Liver (tissue), 9 donors: ENCODE measurements around the gene KRTAP17-1. TPM values are rescaled to one million over a fixed set of nuclear protein-coding genes. Genes with fewer than 3 reads are reported as not detected.

ENCODE experiments used
- DNase-seq: peaks from one replicate; pipeline ENCODE4 v3.0.0-alpha.2; 2017; ENCODE audit warnings: low spot score
- H3K27ac ChIP-seq, 2 donors: one replicate each; pipeline ENCODE4 v1.7.0; 2013; ENCODE audit warnings: inconsistent platforms in 2 of 2, low read length in 2 of 2, control low read depth in 1 of 2, low read depth in 1 of 2, mild to moderate bottlenecking in 1 of 2
- H3K27me3 ChIP-seq, 4 donors: one replicate each; pipeline versions ENCODE4 v1.6.1 to v1.7.0; 2013; ENCODE audit warnings: low read length in 3 of 4, inconsistent platforms in 1 of 4, mild to moderate bottlenecking in 1 of 4, moderate library complexity in 1 of 4; ENCODE audit not compliant: control insufficient read depth in 4 of 4, insufficient read depth in 4 of 4
- H3K36me3 ChIP-seq, 4 donors: one replicate each; pipeline versions ENCODE4 v1.6.1 to v1.7.0; 2013; ENCODE audit warnings: low read length in 3 of 4, mild to moderate bottlenecking in 3 of 4, low read depth in 1 of 4, moderate library complexity in 1 of 4; ENCODE audit not compliant: control insufficient read depth in 4 of 4, insufficient read depth in 3 of 4
- H3K4me1 ChIP-seq, 4 donors: one replicate each; pipeline versions ENCODE4 v1.6.1 to v1.7.0; 2013; ENCODE audit warnings: low read length in 3 of 4, mild to moderate bottlenecking in 3 of 4, moderate library complexity in 1 of 4; ENCODE audit not compliant: control insufficient read depth in 4 of 4, insufficient read depth in 4 of 4
- H3K4me3 ChIP-seq, 3 donors: one replicate each; pipeline versions ENCODE4 v1.6.1 to v1.7.0; 2013; ENCODE audit warnings: low read length in 3 of 3, control low read depth in 1 of 3, low read depth in 1 of 3, mild to moderate bottlenecking in 1 of 3
- H3K9ac ChIP-seq, 2 donors: one replicate each; pipeline ENCODE4 v1.7.0; 2013; ENCODE audit warnings: low read length in 2 of 2, mild to moderate bottlenecking in 2 of 2, moderate library complexity in 2 of 2, control low read depth in 1 of 2, low read depth in 1 of 2
- H3K9me3 ChIP-seq, 4 donors: one replicate each; pipeline versions ENCODE4 v1.6.1 to v1.7.0; 2013; ENCODE audit warnings: low read length in 3 of 4; ENCODE audit not compliant: control insufficient read depth in 4 of 4
- EGR1 ChIP-seq, 2 donors: IDR thresholded peaks; 2 replicates each; pipeline ENCODE4 v1.6.1; 2016 to 2018; ENCODE audit warnings: antibody characterized with exemption in 2 of 2, low read depth in 2 of 2
- FOXA1 ChIP-seq: IDR thresholded peaks from 2 replicates; pipeline ENCODE4 v1.6.1; 2016; ENCODE audit warnings: antibody characterized with exemption
- FOXA2 ChIP-seq: IDR thresholded peaks from 2 replicates; pipeline ENCODE4 v1.6.1; 2016; ENCODE audit warnings: antibody characterized with exemption
- GABPA ChIP-seq, 2 donors: IDR thresholded peaks in 1 of 2; conservative IDR thresholded peaks in 1 of 2; 2 replicates each; pipeline ENCODE4 v1.6.1; 2016; ENCODE audit warnings: antibody characterized with exemption in 2 of 2, mild to moderate bottlenecking in 1 of 2, moderate library complexity in 1 of 2
- HNF4A ChIP-seq, 2 donors: conservative IDR thresholded peaks; 2 replicates each; pipeline ENCODE4 v1.6.1; 2016; ENCODE audit warnings: antibody characterized with exemption in 2 of 2, mild to moderate bottlenecking in 2 of 2
- HNF4G ChIP-seq: IDR thresholded peaks from 2 replicates; pipeline ENCODE4 v1.6.1; 2016; ENCODE audit warnings: antibody characterized with exemption
- JUND ChIP-seq, 2 donors: IDR thresholded peaks; 2 replicates each; pipeline ENCODE4 v1.6.1; 2016; ENCODE audit warnings: antibody characterized with exemption in 2 of 2
- NR2F2 ChIP-seq: IDR thresholded peaks from 2 replicates; pipeline ENCODE4 v1.6.1; 2016; ENCODE audit warnings: antibody characterized with exemption
- RAD21 ChIP-seq, 2 donors: IDR thresholded peaks; 2 replicates each; pipeline ENCODE4 v1.6.1; 2016; ENCODE audit warnings: antibody characterized with exemption in 2 of 2, mild to moderate bottlenecking in 2 of 2
- RXRA ChIP-seq, 2 donors: IDR thresholded peaks; 2 replicates each; pipeline ENCODE4 v1.6.1; 2017 to 2018; ENCODE audit warnings: antibody characterized with exemption in 2 of 2, mild to moderate bottlenecking in 1 of 2
- SP1 ChIP-seq: IDR thresholded peaks from 2 replicates; pipeline ENCODE4 v1.6.1; 2018; ENCODE audit warnings: antibody characterized with exemption, mild to moderate bottlenecking
- TAF1 ChIP-seq: conservative IDR thresholded peaks from 2 replicates; pipeline ENCODE4 v1.6.1; 2016; ENCODE audit warnings: antibody characterized with exemption, mild to moderate bottlenecking
- YY1 ChIP-seq: IDR thresholded peaks from 2 replicates; pipeline ENCODE4 v1.6.1; 2016; ENCODE audit warnings: antibody characterized with exemption, mild to moderate bottlenecking
- WGBS: extraction: QIAGEN DNeasy Blood & Tissue Kit; methylation state at CpG from one replicate; pipeline ENCODE4 v1.1.7; 2013; 5-methylcytosine and 5-hydroxymethylcytosine counted together
- polyA plus RNA-seq, 2 donors: library from polyadenylated mRNA; stranded (reverse) in 1 of 2; unstranded in 1 of 2; fragments of 200-250 nt in 1 of 2; fragments of >200 nt in 1 of 2; fragmentation: Nextera tagmentation in 1 of 2; extraction: Ambion mirVana in 1 of 2; gene quantifications; one replicate each; pipeline versions ENCODE4 v1.2.1 to v1.2.3, GENCODE V29; 2013 to 2015
- total RNA-seq, 2 donors: library from RNA; depleted of rRNA; stranded (reverse); fragments of >200 nt; gene quantifications; one replicate each; pipeline ENCODE4 v1.2.3, GENCODE V29; 2014
- TF ChIP-seq, protein P1 (sequence below): IDR thresholded peaks from 2 replicates; pipeline ENCODE4 v1.6.1; 2016; ENCODE audit warnings: antibody characterized with exemption
- TF ChIP-seq, protein P2 (sequence below): IDR thresholded peaks from 2 replicates; pipeline ENCODE4 v1.6.1; 2016; ENCODE audit warnings: antibody characterized with exemption
- TF ChIP-seq, protein P3 (sequence below): IDR thresholded peaks from 2 replicates; pipeline ENCODE4 v1.6.1; 2016; ENCODE audit warnings: antibody characterized with exemption
- TF ChIP-seq, protein P4 (sequence below): fragments of 150-350 bp; IDR thresholded peaks from 2 replicates; pipeline ENCODE4 v1.5.1; 2017; ENCODE audit warnings: improper control_type of control experiment, low read depth, low read length; ENCODE audit not compliant: missing input control
- TF ChIP-seq, protein P5 (sequence below): IDR thresholded peaks from 2 replicates; pipeline ENCODE4 v1.6.1; 2016; ENCODE audit warnings: antibody characterized with exemption, mild to moderate bottlenecking
- donor health status: healthy.
- donor health status: healthy.
- donor health status: healthy.
- donor health status: healthy.
- donor health status: healthy.

Gene KRTAP17-1
- total and polyA plus RNA-seq, 4 donors: not detected

DNA sequence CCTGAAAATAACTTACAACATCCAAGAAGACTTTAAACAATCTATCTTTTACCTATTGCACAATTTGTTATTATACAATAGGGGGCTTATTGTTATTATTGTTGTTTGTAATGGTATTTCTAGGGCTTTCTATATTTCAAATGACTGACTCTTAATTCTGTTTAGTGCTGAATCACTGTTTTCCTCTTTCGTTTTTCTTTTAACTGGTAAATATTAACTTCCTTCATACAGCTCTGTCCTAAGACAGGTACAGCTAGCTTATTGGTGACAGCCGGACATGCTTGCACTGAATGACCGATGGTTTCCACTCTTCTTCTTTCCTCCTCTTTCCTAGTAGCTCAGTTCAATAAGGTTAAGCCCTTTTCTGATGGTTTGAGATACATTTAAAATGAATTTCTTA lies 28.5 kb downstream of the KRTAP17-1 start:
- no peaks in the 10 kb centered on the region for H3K27me3 ChIP-seq
- H3K4me3 ChIP-seq: no peak overlapping the region
- 51% methylated on average over 3 of the region's 3 CpGs for WGBS
- TF ChIP-seq JUND (IDR thresholded peaks at IDR 0.05): no peak
- no peaks in the 10 kb centered on the region for H3K36me3 ChIP-seq
- no peaks in the 10 kb centered on the region for H3K9me3 ChIP-seq
- DNase-seq: no peak
- H3K9ac ChIP-seq: no peak overlapping the region
- no peaks in the 10 kb centered on the region for H3K4me1 ChIP-seq
- H3K27ac ChIP-seq: no peak overlapping the region

DNA sequence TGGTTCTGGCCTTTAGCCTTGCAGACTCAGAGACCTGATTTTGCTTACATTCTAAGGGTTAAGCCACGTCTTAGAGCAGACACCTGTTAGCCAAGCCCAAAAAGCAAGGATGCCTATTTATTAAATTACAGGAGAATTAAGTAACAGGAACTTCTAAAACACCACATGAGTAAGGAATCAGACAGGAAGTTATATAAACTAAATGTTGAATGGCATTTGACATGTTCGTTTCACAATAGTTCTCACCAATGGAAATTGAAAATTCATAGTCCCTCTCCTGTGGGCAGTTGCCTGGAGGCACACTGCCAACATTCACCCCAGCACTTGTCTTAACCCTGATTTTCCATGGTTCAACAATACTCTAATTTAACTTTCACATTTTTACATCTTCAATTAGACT lies 31.0 kb downstream of the KRTAP17-1 start:
- H3K4me3 ChIP-seq: no peak overlapping the region
- TF ChIP-seq NR2F2 (no peak), FOXA2 (no peak), HNF4A (conservative IDR thresholded peaks at IDR 0.05) (no peak), YY1 (no peak), HNF4G (no peak), TAF1 (no peak), FOXA1 (no peak), RXRA (IDR thresholded peaks at IDR 0.05) (no peak), RAD21 (IDR thresholded peaks at IDR 0.05) (no peak), GABPA (IDR thresholded peaks at IDR 0.05 in 1 of 2, conservative IDR thresholded peaks at IDR 0.05 in 1 of 2) (no peak), EGR1 (IDR thresholded peaks at IDR 0.05; ENCODE audit: low read depth in 2 of 2) (no peak), JUND (IDR thresholded peaks at IDR 0.05) (no peak), SP1 (no peak)
- TF ChIP-seq, protein P1, sequence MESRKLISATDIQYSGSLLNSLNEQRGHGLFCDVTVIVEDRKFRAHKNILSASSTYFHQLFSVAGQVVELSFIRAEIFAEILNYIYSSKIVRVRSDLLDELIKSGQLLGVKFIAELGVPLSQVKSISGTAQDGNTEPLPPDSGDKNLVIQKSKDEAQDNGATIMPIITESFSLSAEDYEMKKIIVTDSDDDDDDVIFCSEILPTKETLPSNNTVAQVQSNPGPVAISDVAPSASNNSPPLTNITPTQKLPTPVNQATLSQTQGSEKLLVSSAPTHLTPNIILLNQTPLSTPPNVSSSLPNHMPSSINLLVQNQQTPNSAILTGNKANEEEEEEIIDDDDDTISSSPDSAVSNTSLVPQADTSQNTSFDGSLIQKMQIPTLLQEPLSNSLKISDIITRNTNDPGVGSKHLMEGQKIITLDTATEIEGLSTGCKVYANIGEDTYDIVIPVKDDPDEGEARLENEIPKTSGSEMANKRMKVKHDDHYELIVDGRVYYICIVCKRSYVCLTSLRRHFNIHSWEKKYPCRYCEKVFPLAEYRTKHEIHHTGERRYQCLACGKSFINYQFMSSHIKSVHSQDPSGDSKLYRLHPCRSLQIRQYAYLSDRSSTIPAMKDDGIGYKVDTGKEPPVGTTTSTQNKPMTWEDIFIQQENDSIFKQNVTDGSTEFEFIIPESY: no peak
- TF ChIP-seq, protein P2, sequence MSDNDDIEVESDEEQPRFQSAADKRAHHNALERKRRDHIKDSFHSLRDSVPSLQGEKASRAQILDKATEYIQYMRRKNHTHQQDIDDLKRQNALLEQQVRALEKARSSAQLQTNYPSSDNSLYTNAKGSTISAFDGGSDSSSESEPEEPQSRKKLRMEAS: no peak
- TF ChIP-seq, protein P3, sequence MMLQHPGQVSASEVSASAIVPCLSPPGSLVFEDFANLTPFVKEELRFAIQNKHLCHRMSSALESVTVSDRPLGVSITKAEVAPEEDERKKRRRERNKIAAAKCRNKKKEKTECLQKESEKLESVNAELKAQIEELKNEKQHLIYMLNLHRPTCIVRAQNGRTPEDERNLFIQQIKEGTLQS: no peak
- TF ChIP-seq, protein P4, sequence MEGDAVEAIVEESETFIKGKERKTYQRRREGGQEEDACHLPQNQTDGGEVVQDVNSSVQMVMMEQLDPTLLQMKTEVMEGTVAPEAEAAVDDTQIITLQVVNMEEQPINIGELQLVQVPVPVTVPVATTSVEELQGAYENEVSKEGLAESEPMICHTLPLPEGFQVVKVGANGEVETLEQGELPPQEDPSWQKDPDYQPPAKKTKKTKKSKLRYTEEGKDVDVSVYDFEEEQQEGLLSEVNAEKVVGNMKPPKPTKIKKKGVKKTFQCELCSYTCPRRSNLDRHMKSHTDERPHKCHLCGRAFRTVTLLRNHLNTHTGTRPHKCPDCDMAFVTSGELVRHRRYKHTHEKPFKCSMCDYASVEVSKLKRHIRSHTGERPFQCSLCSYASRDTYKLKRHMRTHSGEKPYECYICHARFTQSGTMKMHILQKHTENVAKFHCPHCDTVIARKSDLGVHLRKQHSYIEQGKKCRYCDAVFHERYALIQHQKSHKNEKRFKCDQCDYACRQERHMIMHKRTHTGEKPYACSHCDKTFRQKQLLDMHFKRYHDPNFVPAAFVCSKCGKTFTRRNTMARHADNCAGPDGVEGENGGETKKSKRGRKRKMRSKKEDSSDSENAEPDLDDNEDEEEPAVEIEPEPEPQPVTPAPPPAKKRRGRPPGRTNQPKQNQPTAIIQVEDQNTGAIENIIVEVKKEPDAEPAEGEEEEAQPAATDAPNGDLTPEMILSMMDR: no peak
- TF ChIP-seq, protein P5, sequence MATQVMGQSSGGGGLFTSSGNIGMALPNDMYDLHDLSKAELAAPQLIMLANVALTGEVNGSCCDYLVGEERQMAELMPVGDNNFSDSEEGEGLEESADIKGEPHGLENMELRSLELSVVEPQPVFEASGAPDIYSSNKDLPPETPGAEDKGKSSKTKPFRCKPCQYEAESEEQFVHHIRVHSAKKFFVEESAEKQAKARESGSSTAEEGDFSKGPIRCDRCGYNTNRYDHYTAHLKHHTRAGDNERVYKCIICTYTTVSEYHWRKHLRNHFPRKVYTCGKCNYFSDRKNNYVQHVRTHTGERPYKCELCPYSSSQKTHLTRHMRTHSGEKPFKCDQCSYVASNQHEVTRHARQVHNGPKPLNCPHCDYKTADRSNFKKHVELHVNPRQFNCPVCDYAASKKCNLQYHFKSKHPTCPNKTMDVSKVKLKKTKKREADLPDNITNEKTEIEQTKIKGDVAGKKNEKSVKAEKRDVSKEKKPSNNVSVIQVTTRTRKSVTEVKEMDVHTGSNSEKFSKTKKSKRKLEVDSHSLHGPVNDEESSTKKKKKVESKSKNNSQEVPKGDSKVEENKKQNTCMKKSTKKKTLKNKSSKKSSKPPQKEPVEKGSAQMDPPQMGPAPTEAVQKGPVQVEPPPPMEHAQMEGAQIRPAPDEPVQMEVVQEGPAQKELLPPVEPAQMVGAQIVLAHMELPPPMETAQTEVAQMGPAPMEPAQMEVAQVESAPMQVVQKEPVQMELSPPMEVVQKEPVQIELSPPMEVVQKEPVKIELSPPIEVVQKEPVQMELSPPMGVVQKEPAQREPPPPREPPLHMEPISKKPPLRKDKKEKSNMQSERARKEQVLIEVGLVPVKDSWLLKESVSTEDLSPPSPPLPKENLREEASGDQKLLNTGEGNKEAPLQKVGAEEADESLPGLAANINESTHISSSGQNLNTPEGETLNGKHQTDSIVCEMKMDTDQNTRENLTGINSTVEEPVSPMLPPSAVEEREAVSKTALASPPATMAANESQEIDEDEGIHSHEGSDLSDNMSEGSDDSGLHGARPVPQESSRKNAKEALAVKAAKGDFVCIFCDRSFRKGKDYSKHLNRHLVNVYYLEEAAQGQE: no peak
- H3K9me3 ChIP-seq: peaks cover 0 to 3% (median 0%) of the 10 kb centered on the region in 4 donors
- DNase-seq: no peak
- H3K36me3 ChIP-seq: no peaks in the 10 kb centered on the region
- peaks cover 0 to 3% (median 0%) of the 10 kb centered on the region in 4 donors for H3K27me3 ChIP-seq
- no peaks in the 10 kb centered on the region for H3K4me1 ChIP-seq
- no peak overlapping the region for H3K9ac ChIP-seq
- 35% methylated on average over 2 of the region's 2 CpGs for WGBS
- H3K27ac ChIP-seq: no peak overlapping the region
